Chondrocyte (in vitro differentiated cells): ENCODE measurements around the gene CHST12. TPM values are rescaled to one million over a fixed set of nuclear protein-coding genes. Genes with fewer than 3 reads are reported as not detected.
"Not testable (repeated sequence)": the region's sequence is repeated elsewhere in the genome, so short reads cannot be mapped to it uniquely, and the experiment has no call there.

ENCODE experiments used
- DNase-seq: peaks from one replicate; pipeline ENCODE4 v3.0.0; 2021; ENCODE audit warnings: mixed read lengths, low spot score
- H3K27ac Mint-ChIP-seq: one replicate; pipeline ENCODE4 v1.8.0; 2021; ENCODE audit warnings: mild to moderate bottlenecking, moderate library complexity, mixed read lengths; ENCODE audit not compliant: unreplicated experiment
- H3K27me3 Mint-ChIP-seq: 2 replicates; pipeline ENCODE4 v1.8.0; 2021; ENCODE audit warnings: low read depth, mixed read lengths
- H3K36me3 Mint-ChIP-seq: 2 replicates; pipeline ENCODE4 v1.8.0; 2021; ENCODE audit warnings: low read depth, mixed read lengths
- H3K4me1 Mint-ChIP-seq: 2 replicates; pipeline ENCODE4 v1.8.0; 2021; ENCODE audit warnings: low read depth, mild to moderate bottlenecking, mixed read lengths
- H3K4me3 Mint-ChIP-seq: one replicate; pipeline ENCODE4 v1.8.0; 2021; ENCODE audit warnings: mild to moderate bottlenecking, moderate library complexity, mixed read lengths; ENCODE audit not compliant: unreplicated experiment
- H3K9me3 Mint-ChIP-seq: 2 replicates; pipeline ENCODE4 v1.8.0; 2021; ENCODE audit warnings: low read depth, mixed read lengths
- total RNA-seq: library from RNA; stranded (reverse); gene quantifications from 3 replicates; pipeline ENCODE4 v1.2.1, GENCODE V29; 2021
- TF ChIP-seq, protein P1 (sequence below): fragments of 200-600 bp; sonication (generic); IDR thresholded peaks from 2 replicates; pipeline ENCODE4 v1.5.0; 2021; ENCODE audit warnings: antibody characterized with exemption, mild to moderate bottlenecking, moderate library complexity

The CHST12 gene
- total RNA-seq, 1 donor from 2014 or later, result 22.4 TPM

DNA sequence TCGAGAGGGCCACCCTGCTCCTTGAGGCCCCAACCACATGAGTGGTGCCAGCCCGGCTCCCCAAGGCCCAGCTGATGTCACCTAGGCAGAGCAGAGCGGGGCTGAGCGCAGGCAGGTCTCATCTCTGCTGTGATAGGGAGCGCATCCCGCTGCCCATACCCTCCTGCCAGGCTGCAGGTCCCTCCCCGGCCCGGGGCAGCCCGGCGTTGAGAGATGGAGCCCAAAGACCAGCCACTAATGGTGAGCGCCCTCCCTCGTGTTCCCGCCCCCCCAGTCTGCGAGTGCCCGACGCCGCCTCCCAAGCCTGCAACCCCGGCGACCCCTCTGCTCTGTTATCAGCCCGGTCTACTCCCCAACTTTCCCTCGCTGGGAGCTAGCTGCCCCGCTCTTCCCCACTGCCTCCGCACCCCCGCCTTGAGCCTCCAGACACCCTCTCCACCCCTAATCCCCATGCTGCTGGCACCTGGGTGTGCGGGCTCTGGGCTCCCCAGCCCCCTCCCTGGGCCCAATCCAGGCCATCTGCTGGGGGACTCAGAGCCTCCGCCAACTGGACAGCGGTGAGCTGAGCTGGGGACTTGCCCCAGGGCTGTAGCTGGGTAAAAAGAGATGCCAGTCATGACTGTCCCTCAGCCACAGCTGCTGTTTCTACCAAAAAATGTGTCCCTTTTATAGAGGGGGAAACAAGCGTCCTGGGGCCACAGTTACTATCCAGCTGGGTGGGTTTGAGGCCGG is 19.7 kb upstream of the CHST12 start:
- TF ChIP-seq, protein P1, sequence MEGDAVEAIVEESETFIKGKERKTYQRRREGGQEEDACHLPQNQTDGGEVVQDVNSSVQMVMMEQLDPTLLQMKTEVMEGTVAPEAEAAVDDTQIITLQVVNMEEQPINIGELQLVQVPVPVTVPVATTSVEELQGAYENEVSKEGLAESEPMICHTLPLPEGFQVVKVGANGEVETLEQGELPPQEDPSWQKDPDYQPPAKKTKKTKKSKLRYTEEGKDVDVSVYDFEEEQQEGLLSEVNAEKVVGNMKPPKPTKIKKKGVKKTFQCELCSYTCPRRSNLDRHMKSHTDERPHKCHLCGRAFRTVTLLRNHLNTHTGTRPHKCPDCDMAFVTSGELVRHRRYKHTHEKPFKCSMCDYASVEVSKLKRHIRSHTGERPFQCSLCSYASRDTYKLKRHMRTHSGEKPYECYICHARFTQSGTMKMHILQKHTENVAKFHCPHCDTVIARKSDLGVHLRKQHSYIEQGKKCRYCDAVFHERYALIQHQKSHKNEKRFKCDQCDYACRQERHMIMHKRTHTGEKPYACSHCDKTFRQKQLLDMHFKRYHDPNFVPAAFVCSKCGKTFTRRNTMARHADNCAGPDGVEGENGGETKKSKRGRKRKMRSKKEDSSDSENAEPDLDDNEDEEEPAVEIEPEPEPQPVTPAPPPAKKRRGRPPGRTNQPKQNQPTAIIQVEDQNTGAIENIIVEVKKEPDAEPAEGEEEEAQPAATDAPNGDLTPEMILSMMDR, result no peak
- H3K27ac Mint-ChIP-seq, result no peak overlapping the region
- peaks cover 25% of the 10 kb centered on the region for H3K36me3 Mint-ChIP-seq
- no peak overlapping the region for H3K4me3 Mint-ChIP-seq
- no peaks in the 10 kb centered on the region for H3K4me1 Mint-ChIP-seq
- H3K27me3 Mint-ChIP-seq, result no peaks in the 10 kb centered on the region
- H3K9me3 Mint-ChIP-seq, result no peaks in the 10 kb centered on the region
- DNase-seq, result no peak

DNA sequence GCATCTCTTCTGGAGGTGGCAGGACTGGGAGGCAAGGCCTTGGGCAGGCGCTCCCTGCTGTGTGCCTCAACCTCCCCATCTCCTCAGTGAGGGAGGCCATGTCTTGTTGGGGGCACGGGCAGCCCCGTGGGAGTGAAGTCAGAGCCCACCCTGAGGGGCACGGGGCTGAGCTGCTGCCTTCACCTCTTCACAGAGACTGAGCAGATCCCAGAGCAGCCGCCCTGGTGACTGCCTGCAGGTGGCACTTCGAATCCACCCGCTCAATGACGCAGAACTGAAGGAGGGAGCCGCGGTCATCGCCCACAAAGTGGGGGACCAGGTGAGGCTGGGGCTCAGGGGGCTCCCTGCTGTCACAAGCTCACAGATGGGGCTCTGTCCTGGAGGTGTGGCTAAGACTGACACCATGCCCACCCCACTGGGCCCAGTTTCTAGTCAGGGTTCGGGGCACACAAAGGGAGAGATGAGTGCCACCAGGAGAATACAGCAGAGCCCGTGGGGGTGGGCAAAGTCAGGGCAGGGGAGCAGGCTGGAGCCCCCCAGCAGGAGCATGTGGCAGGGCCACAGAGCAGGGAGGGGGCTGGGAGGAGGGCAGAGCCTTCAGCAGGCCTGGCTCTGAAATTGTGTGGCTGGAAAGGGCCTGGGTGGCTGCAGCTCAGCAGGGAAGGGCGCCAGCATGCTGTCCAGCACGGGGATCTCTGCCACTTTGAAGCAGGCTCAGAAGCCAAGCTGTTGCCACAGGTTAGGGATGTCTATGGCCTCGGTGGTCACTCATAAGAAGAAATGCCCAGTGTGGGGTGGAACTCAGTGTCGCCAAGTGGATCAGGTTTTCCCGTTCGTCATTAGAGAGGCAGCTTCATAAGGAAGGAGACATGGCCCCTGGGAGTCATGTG is 18.8 kb upstream of the CHST12 start:
- no peaks in the 10 kb centered on the region for H3K9me3 Mint-ChIP-seq
- no peak for DNase-seq
- no peaks in the 10 kb centered on the region for H3K27me3 Mint-ChIP-seq
- peaks cover 18% of the 10 kb centered on the region for H3K36me3 Mint-ChIP-seq
- no peak overlapping the region for H3K4me3 Mint-ChIP-seq
- H3K4me1 Mint-ChIP-seq, result peaks cover 4% of the 10 kb centered on the region
- no peak overlapping the region for H3K27ac Mint-ChIP-seq
- TF ChIP-seq, protein P1, result peak; percentile 41

DNA sequence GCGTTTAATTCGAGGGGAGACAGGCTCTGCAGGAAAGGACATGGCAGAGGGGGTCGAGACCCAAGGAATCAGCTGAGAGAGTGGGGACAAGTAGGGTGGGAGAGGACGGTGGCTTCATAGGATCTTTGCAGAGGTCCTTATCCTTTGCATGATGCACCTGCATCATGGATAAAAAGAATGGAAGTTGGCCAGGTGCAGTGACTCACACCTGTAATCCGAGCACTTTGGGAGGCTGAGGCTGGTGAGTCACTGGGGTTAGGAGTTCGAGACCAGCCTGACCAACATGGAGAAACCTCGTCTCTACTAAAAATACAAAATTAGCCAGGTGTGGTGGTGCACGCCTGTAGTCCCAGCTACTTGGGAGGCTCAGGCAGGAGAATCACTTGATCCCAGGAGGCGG is 17.3 kb upstream of the CHST12 start:
- not testable (repeated sequence) for H3K27me3 Mint-ChIP-seq, H3K9me3 Mint-ChIP-seq, H3K4me3 Mint-ChIP-seq, H3K36me3 Mint-ChIP-seq, H3K27ac Mint-ChIP-seq, DNase-seq
- peaks cover 15% of the 10 kb centered on the region for H3K4me1 Mint-ChIP-seq

DNA sequence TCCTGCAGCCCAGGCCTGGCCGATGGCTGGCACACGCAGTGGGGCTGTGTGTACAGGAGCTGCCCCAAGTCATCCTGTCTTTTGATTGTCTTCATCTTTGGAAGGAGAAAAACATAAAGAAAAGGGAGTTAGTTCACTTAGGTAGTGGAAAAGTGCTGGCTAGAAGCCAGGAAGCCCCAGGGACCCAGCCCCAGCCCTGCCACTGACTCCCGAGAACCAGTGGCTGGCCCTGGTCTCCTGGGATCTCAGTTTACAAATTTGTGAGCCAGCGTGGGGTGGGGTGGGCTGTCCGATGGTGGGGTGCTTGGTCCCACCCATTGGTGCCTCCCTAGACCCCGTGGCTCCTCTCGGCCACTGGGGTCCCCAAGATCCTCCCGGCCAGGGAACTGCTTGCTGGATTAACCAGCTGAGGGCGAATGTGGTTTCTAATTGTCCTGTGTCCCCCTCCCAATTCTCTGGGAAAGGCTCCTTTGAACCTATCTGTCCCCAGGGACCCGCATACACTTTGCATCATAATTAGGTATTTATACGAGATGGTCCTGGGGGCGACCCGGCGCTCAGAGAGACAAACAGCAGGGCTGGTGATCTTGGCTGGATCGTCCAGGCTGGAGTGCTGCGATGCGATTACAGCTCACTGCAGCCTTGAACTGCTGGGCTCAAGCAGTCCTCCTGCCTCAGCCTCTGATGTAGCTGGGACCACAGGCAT is 16.3 kb upstream of the CHST12 start:
- H3K36me3 Mint-ChIP-seq, result no peaks in the 10 kb centered on the region
- no peak overlapping the region for H3K4me3 Mint-ChIP-seq
- no peaks in the 10 kb centered on the region for H3K27me3 Mint-ChIP-seq
- no peak overlapping the region for H3K27ac Mint-ChIP-seq
- TF ChIP-seq, protein P1, result no peak
- no peaks in the 10 kb centered on the region for H3K9me3 Mint-ChIP-seq
- DNase-seq, result no peak
- peaks cover 15% of the 10 kb centered on the region for H3K4me1 Mint-ChIP-seq

DNA sequence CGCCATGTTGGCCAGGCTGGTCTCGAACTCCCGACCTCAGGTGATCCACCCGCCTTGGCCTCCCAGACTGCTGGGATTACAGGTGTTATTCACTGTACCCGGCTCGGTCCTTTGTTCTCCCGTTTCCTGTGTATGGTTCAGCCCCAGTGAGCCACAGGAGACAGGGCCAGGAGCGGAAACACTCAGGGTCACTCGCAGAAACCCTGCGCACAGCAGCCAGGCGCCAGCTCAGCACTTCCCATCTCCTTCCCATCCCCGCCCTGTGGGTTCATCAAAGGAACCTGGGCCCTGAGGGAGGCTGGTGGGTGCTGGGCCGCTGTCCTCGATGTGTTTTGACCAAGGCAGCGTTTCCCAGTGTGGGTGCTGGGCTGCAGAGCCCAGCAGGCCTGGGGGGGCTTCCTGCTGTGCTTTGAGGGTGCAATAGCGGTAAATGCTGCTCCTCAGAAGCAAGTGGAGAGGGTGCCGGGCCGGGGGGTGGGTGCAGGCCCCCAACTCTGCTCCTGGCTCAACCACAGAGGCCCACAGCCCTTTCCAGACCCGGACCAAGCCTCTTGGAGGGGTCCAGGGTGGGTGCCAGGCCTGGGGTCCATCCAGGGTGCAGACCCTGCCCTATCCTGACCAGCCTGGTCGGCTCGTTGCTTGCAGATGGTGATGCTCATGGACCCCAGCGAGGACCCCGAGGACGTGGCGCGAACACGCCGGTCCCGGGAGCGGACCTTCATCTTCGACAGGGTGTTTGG is 15.3 kb upstream of the CHST12 start:
- TF ChIP-seq, protein P1, result no peak
- no peak overlapping the region for H3K4me3 Mint-ChIP-seq
- peaks cover 15% of the 10 kb centered on the region for H3K4me1 Mint-ChIP-seq
- H3K9me3 Mint-ChIP-seq, result no peaks in the 10 kb centered on the region
- H3K27ac Mint-ChIP-seq, result no peak overlapping the region
- DNase-seq, result no peak
- no peaks in the 10 kb centered on the region for H3K36me3 Mint-ChIP-seq
- no peaks in the 10 kb centered on the region for H3K27me3 Mint-ChIP-seq
